ENCODE measurements around the gene SIRPB2.

The SIRPB2 gene

GRCh38 chr20:1472556-1473245 lies 18.5 kb downstream of the SIRPB2 start:
- no peaks in the 10 kb centered on the region for H4K20me1 ChIP-seq (ENCODE audit: control insufficient read depth, insufficient read depth, low read depth, low read length)
- H3K9me3 ChIP-seq (ENCODE audit: control insufficient read depth, insufficient read depth, low read length): no peaks in the 10 kb centered on the region
- no peaks in the 10 kb centered on the region for H3K27me3 ChIP-seq (ENCODE audit: control insufficient read depth, low read length)
- H3K4me2 ChIP-seq (ENCODE audit: low read length): peak overlapping the region; percentile 40
- peaks cover 37% of the 10 kb centered on the region for H3K4me1 ChIP-seq (ENCODE audit: control insufficient read depth, low read length)
- no peaks in the 10 kb centered on the region for H3K36me3 ChIP-seq (ENCODE audit: control insufficient read depth, low read length)
- no peaks in the 10 kb centered on the region for H3K79me2 ChIP-seq (ENCODE audit: control insufficient read depth, low read length)
- peak overlapping the region; percentile 21; the same call in 1 of the 2 replicates for H3K4me3 ChIP-seq (ENCODE audit: low read length)
- H3K9me2 ChIP-seq (replicated peaks; ENCODE audit: control insufficient read depth, low read length): no peaks in the 10 kb centered on the region
- H3K27ac ChIP-seq (ENCODE audit: low read depth, low read length): peak overlapping the region; percentile 56
- no peak for TF ChIP-seq CTCF (IDR thresholded peaks at IDR 0.05; ENCODE audit: low read depth, low read length, poor library complexity, severe bottlenecking)
- no peak for TF ChIP-seq EZH2phosphoT487 (IDR thresholded peaks at IDR 0.05; ENCODE audit: borderline replicate concordance, low read length)
- no peaks in the 10 kb centered on the region; the same call in 1 of the 2 replicates for H3F3A ChIP-seq (ENCODE audit: control insufficient read depth, insufficient read depth)

- H3K9me2 ChIP-seq (replicated peaks; ENCODE audit: control insufficient read depth, low read length): no peaks in the 10 kb centered on the region
- no peak for TF ChIP-seq EZH2phosphoT487 (IDR thresholded peaks at IDR 0.05; ENCODE audit: borderline replicate concordance, low read length)
- no peak for TF ChIP-seq CTCF (IDR thresholded peaks at IDR 0.05; ENCODE audit: low read depth, low read length, poor library complexity, severe bottlenecking)
- no peaks in the 10 kb centered on the region for H3K9me3 ChIP-seq (ENCODE audit: control insufficient read depth, insufficient read depth, low read length)
- peaks cover 45% of the 10 kb centered on the region for H3K4me1 ChIP-seq (ENCODE audit: control insufficient read depth, low read length)
- no peak overlapping the region for H3K4me3 ChIP-seq (ENCODE audit: low read length)
- H3K36me3 ChIP-seq (ENCODE audit: control insufficient read depth, low read length): peaks cover 3% of the 10 kb centered on the region; the same call in 1 of the 2 replicates
- H3K27me3 ChIP-seq (ENCODE audit: control insufficient read depth, low read length): no peaks in the 10 kb centered on the region
- H3K79me2 ChIP-seq (ENCODE audit: control insufficient read depth, low read length): peaks cover 2% of the 10 kb centered on the region
- H3K27ac ChIP-seq (ENCODE audit: low read depth, low read length): no peak overlapping the region
- H4K20me1 ChIP-seq (ENCODE audit: control insufficient read depth, insufficient read depth, low read depth, low read length): no peaks in the 10 kb centered on the region
- no peak overlapping the region for H3K4me2 ChIP-seq (ENCODE audit: low read length)
- peaks cover 2% of the 10 kb centered on the region; the same call in 1 of the 2 replicates for H3F3A ChIP-seq (ENCODE audit: control insufficient read depth, insufficient read depth)
These were observed 20.0 kb downstream of the SIRPB2 start for GRCh38 chr20:1471242-1471641.

GRCh38 chr20:1469925-1470571 lies 21.2 kb downstream of the SIRPB2 start:
- H3K4me2 ChIP-seq (ENCODE audit: low read length): no peak overlapping the region
- H3K27me3 ChIP-seq (ENCODE audit: control insufficient read depth, low read length): no peaks in the 10 kb centered on the region
- no peak overlapping the region for H3K27ac ChIP-seq (ENCODE audit: low read depth, low read length)
- H3F3A ChIP-seq (ENCODE audit: control insufficient read depth, insufficient read depth): peaks cover 2% of the 10 kb centered on the region; the same call in 1 of the 2 replicates
- no peaks in the 10 kb centered on the region for H3K9me3 ChIP-seq (ENCODE audit: control insufficient read depth, insufficient read depth, low read length)
- peaks cover 14% of the 10 kb centered on the region for H3K79me2 ChIP-seq (ENCODE audit: control insufficient read depth, low read length)
- no peaks in the 10 kb centered on the region for H3K9me2 ChIP-seq (replicated peaks; ENCODE audit: control insufficient read depth, low read length)
- TF ChIP-seq CTCF (IDR thresholded peaks at IDR 0.05; ENCODE audit: low read depth, low read length, poor library complexity, severe bottlenecking): peak; percentile 83
- TF ChIP-seq EZH2phosphoT487 (IDR thresholded peaks at IDR 0.05; ENCODE audit: borderline replicate concordance, low read length): no peak
- peaks cover 11% of the 10 kb centered on the region for H4K20me1 ChIP-seq (ENCODE audit: control insufficient read depth, insufficient read depth, low read depth, low read length)
- H3K36me3 ChIP-seq (ENCODE audit: control insufficient read depth, low read length): peaks cover 7% of the 10 kb centered on the region
- no peak overlapping the region for H3K4me3 ChIP-seq (ENCODE audit: low read length)
- peaks cover 51% of the 10 kb centered on the region for H3K4me1 ChIP-seq (ENCODE audit: control insufficient read depth, low read length)

Data from DOHH2 (cell line).